Heart right ventricle (tissue), 16 donors: ENCODE data around the gene MICAL2. TPM values are rescaled to one million over a fixed set of nuclear protein-coding genes. Genes with fewer than 3 reads are reported as not detected.

Source experiments
- ATAC-seq, 8 donors: fragments of 200-7000 bp; cut with Tn5 transposase; one replicate each; pipeline ENCODE4 v1.9.1; 2020; ENCODE audit warnings: mild to moderate bottlenecking in 8 of 8, moderate library complexity in 8 of 8, moderate number of reproducible peaks in 1 of 8
- DNase-seq, 2 donors: peaks; one replicate each; pipeline ENCODE4 v3.0.0-alpha.2; 2020
- H3K27ac ChIP-seq, 10 donors: fragments of 200-600 bp; sonication (generic) in 2 of 10; one replicate each; pipeline versions ENCODE4 v1.5.0 to v1.8.0; 2020 to 2022; ENCODE audit warnings: mild to moderate bottlenecking in 3 of 10
- H3K27me3 ChIP-seq, 7 donors: fragments of 200-600 bp; one replicate each; pipeline ENCODE4 v1.8.0; 2021 to 2022; ENCODE audit warnings: mild to moderate bottlenecking in 2 of 7
- H3K36me3 ChIP-seq, 9 donors: fragments of 200-600 bp; sonication (generic) in 1 of 9; one replicate each; pipeline versions ENCODE4 v1.5.0 to v1.8.0; 2020 to 2022; ENCODE audit warnings: mild to moderate bottlenecking in 2 of 9
- H3K4me1 ChIP-seq, 9 donors: fragments of 200-600 bp; sonication (generic) in 1 of 9; one replicate each; pipeline versions ENCODE4 v1.5.0 to v1.8.0; 2020 to 2022; ENCODE audit warnings: mild to moderate bottlenecking in 4 of 9
- H3K4me3 ChIP-seq, 10 donors: fragments of 200-600 bp; sonication (generic) in 2 of 10; one replicate each; pipeline versions ENCODE4 v1.5.0 to v1.8.0; 2020 to 2022; ENCODE audit warnings: mild to moderate bottlenecking in 7 of 10, moderate library complexity in 2 of 10
- H3K9me3 ChIP-seq, 11 donors: fragments of 200-600 bp in 10 of 11; sonication (generic) in 2 of 11; one replicate each; pipeline versions ENCODE4 v1.5.0 to v1.8.0; 2013 to 2022; ENCODE audit warnings: mild to moderate bottlenecking in 2 of 11, control low read depth in 1 of 11, moderate library complexity in 1 of 11
- WGBS, 2 donors: extraction: QIAGEN DNeasy Blood & Tissue Kit; methylation state at CpG; one replicate each; pipeline ENCODE4 v1.1.7; 2013; ENCODE audit warnings: inconsistent platforms in 1 of 2; 5-methylcytosine and 5-hydroxymethylcytosine counted together
- intact Hi-C, 10 donors: fragments of 100-400 bp; cut with DNase I; formaldehyde crosslinking; loops; one replicate each; pipeline versions ENCODE4 v1.11.1 to v1.14.2; 2022
- polyA plus RNA-seq, 2 donors: library from polyadenylated mRNA; stranded (reverse); fragments of 200-250 nt; gene quantifications; one replicate each; pipeline ENCODE4 v1.2.3, GENCODE V29; 2013
- total RNA-seq, 10 donors: library from RNA; stranded (reverse); fragmentation: NEBNext Ultra II Directional in 3 of 10; extraction: Animal tissue kit (Norgen Biotek cat#: 25700) in 3 of 10; gene quantifications; one replicate each; pipeline versions ENCODE4 v1.2.1 to v1.2.4, GENCODE V29; 2021 to 2023
- TF ChIP-seq, protein P1 (sequence below), 9 donors: fragments of 200-600 bp; sonication (generic) in 2 of 9; IDR thresholded peaks; one replicate each; pipeline versions ENCODE4 v1.5.0 to v1.8.0; 2021 to 2022; ENCODE audit warnings: antibody characterized with exemption in 9 of 9, mild to moderate bottlenecking in 5 of 9, moderate library complexity in 1 of 9
- donor health status: Arrhythmogenic right ventricular cardiomyopathy.
- donor health status: ischemic (EF 13 %, LVEDD 7.1; RV severe dilation, severe dysfunction).
- donor health status: healthy with polysubstance abuse.
- donor health status: DM: no; HTN: yes; CAD: no.
- donor health status: DM: no; HTN: no; CAD: no.
- donor health status: ischemic (EF 25% LVEDD 6.9; RV normal size, moderate dysfunction).
- donor health status: ischemic (EF 25% LVEDD 5.7; RV mildly dilated, moderate dysfunction).
- donor health status: healthy.
- donor health status: DM: yes; HTN: yes; CAD: no.
- donor health status: Ischemic cardiomyopathy.
- donor health status: ischemic (EF 35%, LVEDD 5.7; RV mildly dilated, moderate dysfunction).
- donor health status: nonischemic (EF 11% LVEDD 7.7; RV severe dilation, severe dysfunction).
- donor health status: DM: yes; HTN: yes; CAD: no.
- donor health status: PGD.
- donor health status: ischemic (EF 29% LVEDD 5.4; RV normal size, mild dysfunction).
- donor health status: nonischemic (EF 23%, LVEDD 6.1; RV moderate dilation, normal function).

The MICAL2 gene
- total and polyA plus RNA-seq, 12 donors, result 32.5 to 95.7 (median 70.5) TPM

GRCh38 chr11:12235553-12235946 is 125.2 kb downstream of the MICAL2 start:
- Histone ChIP-seq H3K36me3 (peaks cover 0 to 74% (median 13%) of the 10 kb centered on the region in 9 donors), H3K27me3 (no peaks in the 10 kb centered on the region), H3K4me3 (no peak overlapping the region), H3K27ac (peak overlapping the region in 8 of 10 donors; percentile 24 to 74 (median 50)), H3K9me3 (no peaks in the 10 kb centered on the region), H3K4me1 (peaks cover 6 to 72% (median 42%) of the 10 kb centered on the region in 9 donors)
- TF ChIP-seq, protein P1, sequence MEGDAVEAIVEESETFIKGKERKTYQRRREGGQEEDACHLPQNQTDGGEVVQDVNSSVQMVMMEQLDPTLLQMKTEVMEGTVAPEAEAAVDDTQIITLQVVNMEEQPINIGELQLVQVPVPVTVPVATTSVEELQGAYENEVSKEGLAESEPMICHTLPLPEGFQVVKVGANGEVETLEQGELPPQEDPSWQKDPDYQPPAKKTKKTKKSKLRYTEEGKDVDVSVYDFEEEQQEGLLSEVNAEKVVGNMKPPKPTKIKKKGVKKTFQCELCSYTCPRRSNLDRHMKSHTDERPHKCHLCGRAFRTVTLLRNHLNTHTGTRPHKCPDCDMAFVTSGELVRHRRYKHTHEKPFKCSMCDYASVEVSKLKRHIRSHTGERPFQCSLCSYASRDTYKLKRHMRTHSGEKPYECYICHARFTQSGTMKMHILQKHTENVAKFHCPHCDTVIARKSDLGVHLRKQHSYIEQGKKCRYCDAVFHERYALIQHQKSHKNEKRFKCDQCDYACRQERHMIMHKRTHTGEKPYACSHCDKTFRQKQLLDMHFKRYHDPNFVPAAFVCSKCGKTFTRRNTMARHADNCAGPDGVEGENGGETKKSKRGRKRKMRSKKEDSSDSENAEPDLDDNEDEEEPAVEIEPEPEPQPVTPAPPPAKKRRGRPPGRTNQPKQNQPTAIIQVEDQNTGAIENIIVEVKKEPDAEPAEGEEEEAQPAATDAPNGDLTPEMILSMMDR (IDR thresholded peaks at IDR 0.05), result peak in 4 of 9 donors; percentile 12 to 44 (median 40)
- DNase-seq, result no peak
- 77 to 89% methylated on average over 3 of the region's 3 CpGs for WGBS, 2 donors
- ATAC-seq, result peak in 7 of 8 donors; percentile 11 to 67 (median 39)
- intact Hi-C loops, result loop anchor here in 9 of 10 donors (2.0 to 10.0 kb wide), 11 partner anchors 42 to 188 kb away; partner anchors contain the start of gene MICAL2 (in 4 of the 9)

GRCh38 chr11:12235947-12236743 is 125.8 kb downstream of the MICAL2 start:
- TF ChIP-seq, protein P1 (IDR thresholded peaks at IDR 0.05), result peak; percentile 48 to 81 (median 75)
- peaks cover 6 to 77% (median 44%) of the 10 kb centered on the region in 9 donors for H3K4me1 ChIP-seq
- no peaks in the 10 kb centered on the region for H3K9me3 ChIP-seq
- no peaks in the 10 kb centered on the region for H3K27me3 ChIP-seq
- peak overlapping the region in 8 of 10 donors; percentile 24 to 74 (median 50) for H3K27ac ChIP-seq
- peak; percentile 10 to 67 (median 50) for ATAC-seq
- intact Hi-C loops, result loop anchor here in 9 of 10 donors (1.0 to 10.0 kb wide), 13 partner anchors 41 to 189 kb away; partner anchors contain the start of gene MICAL2 (in 4 of the 9)
- DNase-seq, result no peak
- WGBS, 2 donors, result 51 to 53% methylated on average over 13 of the region's 13 CpGs
- H3K4me3 ChIP-seq, result no peak overlapping the region
- H3K36me3 ChIP-seq, result peaks cover 0 to 74% (median 13%) of the 10 kb centered on the region in 9 donors

DNA sequence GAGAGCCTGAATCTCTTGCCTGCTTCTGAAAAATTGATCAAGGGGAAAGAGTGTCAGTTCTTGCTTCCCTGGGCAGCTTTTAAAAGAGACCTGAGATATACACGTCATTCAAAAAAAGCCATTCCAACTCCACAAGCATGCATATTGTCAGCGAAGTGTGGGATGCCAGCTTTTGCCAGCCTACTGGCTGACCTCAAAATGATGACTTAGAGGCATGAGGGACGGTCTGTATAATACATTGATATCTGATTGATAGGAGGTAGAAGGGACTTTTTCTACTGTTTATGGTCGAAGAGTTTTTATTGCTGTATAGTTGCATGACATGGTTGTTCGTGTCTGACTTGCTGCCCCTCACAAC is 126.3 kb downstream of the MICAL2 start:
- Histone ChIP-seq H3K4me3 (no peak overlapping the region), H3K9me3 (no peaks in the 10 kb centered on the region), H3K27ac (peak overlapping the region in 5 of 10 donors; percentile 36 to 74 (median 59)), H3K27me3 (no peaks in the 10 kb centered on the region), H3K4me1 (peaks cover 6 to 77% (median 44%) of the 10 kb centered on the region in 9 donors), H3K36me3 (peaks cover 0 to 74% (median 15%) of the 10 kb centered on the region in 9 donors)
- no peak for DNase-seq
- 63% methylated on average over 5 of the region's 5 CpGs for WGBS, 2 donors
- ATAC-seq, result no peak
- TF ChIP-seq, protein P1 (IDR thresholded peaks at IDR 0.05), result peak in 2 of 9 donors; percentile 7 to 31
- intact Hi-C loops, result loop anchor here in 8 of 10 donors (1.0 to 10.0 kb wide), 12 partner anchors 41 to 189 kb away; partner anchors contain the start of gene MICAL2 (in 4 of the 8)

DNA sequence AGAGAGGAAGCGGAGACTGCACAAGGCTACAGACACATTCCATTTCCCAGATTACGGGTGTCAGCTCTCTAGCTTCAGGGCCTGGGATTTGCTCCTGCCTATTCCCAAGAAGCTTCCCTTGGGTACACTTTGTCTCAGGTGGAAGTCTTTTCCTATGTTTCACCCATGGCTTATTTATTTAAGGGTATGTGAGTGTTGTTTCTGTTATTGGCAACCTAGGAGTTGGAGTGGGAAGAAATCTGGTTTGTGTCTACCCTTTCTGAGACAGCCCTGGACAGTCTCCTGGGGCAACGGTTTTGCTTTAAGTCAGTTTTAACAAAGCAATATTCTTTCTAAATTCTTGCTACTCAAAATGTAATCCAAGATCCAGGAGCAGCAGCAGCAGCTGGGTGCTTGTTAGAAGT is 127.0 kb downstream of the MICAL2 start:
- Histone ChIP-seq H3K4me1 (peaks cover 6 to 81% (median 44%) of the 10 kb centered on the region in 9 donors), H3K9me3 (no peaks in the 10 kb centered on the region), H3K27ac (peak overlapping the region in 6 of 10 donors; percentile 36 to 74 (median 54)), H3K4me3 (no peak overlapping the region), H3K27me3 (no peaks in the 10 kb centered on the region), H3K36me3 (peaks cover 0 to 74% (median 16%) of the 10 kb centered on the region in 9 donors)
- WGBS, 2 donors, result 58 to 63% methylated on average over 3 of the region's 3 CpGs
- peak in 4 of 8 donors; percentile 14 to 30 (median 24) for ATAC-seq
- intact Hi-C loops, result loop anchor here in 8 of 10 donors (5.0 to 10.0 kb wide), 10 partner anchors 40 to 190 kb away; partner anchors contain the start of gene MICAL2 (in 4 of the 8)
- TF ChIP-seq, protein P1 (IDR thresholded peaks at IDR 0.05), result no peak
- DNase-seq, result no peak
